GM12892 (cell line): ENCODE measurements around the gene STK39.

ENCODE experiments used
- DNase-seq: peaks from one replicate; pipeline ENCODE4 v3.0.0; 2011; ENCODE audit not compliant: insufficient read length
- FAIRE-seq: peaks from 2 replicates; lab custom pipeline; 2011; peaks lifted over from hg19 to GRCh38; lab: Jason Lieb, UNC
- POLR2A ChIP-seq: IDR thresholded peaks from 2 replicates; pipeline ENCODE4 v1.6.1; 2011; ENCODE audit warnings: low read depth, low read length, control low read depth
- POLR2AphosphoS5 ChIP-seq: IDR thresholded peaks from 2 replicates; pipeline ENCODE4 v1.6.1; 2011; ENCODE audit warnings: low read depth, low read length, control low read depth
- TAF1 ChIP-seq: IDR thresholded peaks from 2 replicates; pipeline ENCODE4 v1.6.1; 2011; ENCODE audit warnings: low read depth, mild to moderate bottlenecking, control low read depth, low read length, borderline replicate concordance

STK39 gene

GRCh38 chr2:168175469-168175868 is 71.9 kb downstream of the STK39 start:
- FAIRE-seq (no peak), DNase-seq (no peak)
- TF ChIP-seq TAF1 (no peak), POLR2A (no peak), POLR2AphosphoS5 (no peak)

- no peak for DNase-seq
- TF ChIP-seq POLR2A (no peak), POLR2AphosphoS5 (no peak), TAF1 (no peak)
- FAIRE-seq: no peak
Observed at GRCh38 chr2:168174756-168175155, 72.6 kb downstream of the STK39 start.

- FAIRE-seq (no peak), DNase-seq (no peak)
- TF ChIP-seq POLR2AphosphoS5 (no peak), TAF1 (no peak), POLR2A (no peak)
Observed at GRCh38 chr2:168172071-168172470, 75.3 kb downstream of the STK39 start.

- no peak for DNase-seq
- no peak for FAIRE-seq
- TF ChIP-seq POLR2AphosphoS5 (no peak), TAF1 (no peak), POLR2A (no peak)
Observed at GRCh38 chr2:168171059-168171762, 76.2 kb downstream of the STK39 start.

GRCh38 chr2:168169097-168169745 is 78.2 kb downstream of the STK39 start:
- no peak for TF ChIP-seq POLR2AphosphoS5
- TF ChIP-seq TAF1: no peak
- no peak for TF ChIP-seq POLR2A
- no peak for DNase-seq
- no peak for FAIRE-seq

- DNase-seq (no peak), FAIRE-seq (no peak)
- TF ChIP-seq TAF1 (no peak), POLR2AphosphoS5 (no peak), POLR2A (no peak)
Observed at GRCh38 chr2:168167511-168168263, 79.7 kb downstream of the STK39 start.

GRCh38 chr2:168166902-168167510 is 80.4 kb downstream of the STK39 start:
- no peak for TF ChIP-seq TAF1
- TF ChIP-seq POLR2A: no peak
- TF ChIP-seq POLR2AphosphoS5: no peak
- FAIRE-seq: no peak
- no peak for DNase-seq

- FAIRE-seq (no peak), DNase-seq (no peak)
- TF ChIP-seq POLR2A: no peak
- TF ChIP-seq TAF1: no peak
- TF ChIP-seq POLR2AphosphoS5: no peak
Observed at GRCh38 chr2:168165985-168166901, 81.2 kb downstream of the STK39 start.

- no peak for TF ChIP-seq POLR2A
- TF ChIP-seq POLR2AphosphoS5: no peak
- no peak for TF ChIP-seq TAF1
- FAIRE-seq (no peak), DNase-seq (no peak)
Observed at GRCh38 chr2:168165397-168165796, 82.0 kb downstream of the STK39 start.

- DNase-seq (no peak), FAIRE-seq (no peak)
- TF ChIP-seq TAF1: no peak
- TF ChIP-seq POLR2A: no peak
- TF ChIP-seq POLR2AphosphoS5: no peak
Observed at GRCh38 chr2:168160897-168161296, 86.5 kb downstream of the STK39 start.
